Hematopoietic multipotent progenitor cell treated with erythropoietin and hydrocortisone succinate and interleukin-3 and kit ligand, for 17 days (in vitro differentiated cells): ENCODE measurements around the gene DUOX2.
"Not testable (repeated sequence)": the region's sequence is repeated elsewhere in the genome, so short reads cannot be mapped to it uniquely, and the experiment has no call there.

ENCODE experiments used
- DNase-seq: peaks from one replicate; pipeline ENCODE4 v3.0.0-alpha.2; 2015; ENCODE audit warnings: low spot score

Gene DUOX2

DNA sequence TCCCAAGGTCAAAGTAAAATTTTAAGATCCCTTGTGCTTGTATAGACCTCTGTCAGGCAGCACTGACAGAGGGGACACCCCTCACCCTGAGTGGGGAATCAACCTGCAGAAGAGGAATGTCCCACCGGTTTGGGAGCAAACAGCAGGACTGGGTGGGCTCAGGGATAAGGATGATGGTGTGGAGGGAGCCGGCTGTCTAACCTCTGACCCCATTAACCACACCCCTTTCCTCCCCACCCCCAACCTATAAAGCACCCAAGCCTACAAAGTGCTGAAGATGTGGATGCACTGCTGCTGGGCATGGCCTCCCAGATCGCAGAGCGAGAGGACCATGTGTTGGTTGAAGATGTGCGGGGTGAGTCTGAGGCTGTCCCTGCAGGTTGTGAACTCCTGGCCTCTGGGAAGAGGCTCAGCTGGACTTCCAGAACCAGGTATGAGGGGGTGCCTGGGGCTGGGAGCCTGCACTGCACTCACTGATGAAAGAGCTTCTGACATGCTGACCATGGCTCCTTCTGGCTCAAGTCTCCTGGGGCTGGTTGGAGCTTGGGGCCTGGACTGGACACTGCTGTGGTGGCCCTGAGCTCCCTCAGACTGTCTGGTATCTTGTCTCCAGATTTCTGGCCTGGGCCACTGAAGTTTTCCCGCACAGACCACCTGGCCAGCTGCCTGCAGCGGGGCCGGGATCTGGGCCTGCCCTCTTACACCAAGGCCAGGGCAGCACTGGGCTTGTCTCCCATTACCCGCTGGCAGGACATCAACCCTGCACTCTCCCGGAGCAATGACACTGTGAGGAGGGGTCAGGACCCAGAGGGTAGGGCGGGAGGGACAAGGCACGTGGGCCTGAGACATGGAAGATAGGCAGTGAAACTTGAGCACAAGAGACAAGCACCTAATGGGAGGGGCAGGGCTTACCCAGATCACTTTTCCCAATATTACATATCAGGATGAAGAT lies 25.1 kb upstream of the DUOX2 start:
- DNase-seq: no peak

DNA sequence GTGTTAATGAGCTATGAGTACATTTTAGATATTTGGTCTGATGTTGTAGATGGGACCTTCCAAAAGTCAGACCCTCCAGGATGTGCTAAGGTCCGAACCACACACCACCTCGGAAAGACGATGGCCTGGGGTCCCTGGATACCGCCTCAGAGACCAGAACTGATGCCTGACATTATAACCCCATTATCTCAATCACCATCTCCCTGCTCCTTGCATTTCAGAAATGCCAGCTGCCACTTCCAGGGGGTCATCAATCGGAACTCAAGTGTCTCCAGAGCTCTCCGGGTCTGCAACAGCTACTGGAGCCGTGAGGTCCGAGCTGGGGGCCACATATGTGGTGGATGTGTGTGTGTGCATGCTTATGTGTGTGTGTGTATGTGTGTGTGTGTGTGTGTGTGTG lies 23.7 kb upstream of the DUOX2 start:
- DNase-seq: no peak

DNA sequence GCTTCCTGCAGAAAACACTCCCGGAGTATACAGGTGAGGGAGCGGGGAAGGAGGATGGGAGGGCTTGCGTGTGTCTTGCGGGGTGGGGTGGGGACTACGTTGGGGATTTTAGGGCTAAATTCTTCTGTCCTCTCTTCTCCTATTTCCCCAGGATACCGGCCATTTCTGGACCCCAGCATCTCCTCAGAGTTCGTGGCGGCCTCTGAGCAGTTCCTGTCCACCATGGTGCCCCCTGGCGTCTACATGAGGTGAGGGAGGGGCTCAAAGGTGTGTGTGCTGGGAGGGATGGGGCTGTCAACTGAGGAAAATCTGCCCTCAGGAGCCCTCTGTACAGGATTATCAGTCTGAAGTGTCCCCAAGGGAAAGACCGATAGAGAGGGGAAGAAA lies 22.4 kb upstream of the DUOX2 start:
- DNase-seq: no peak

DNA sequence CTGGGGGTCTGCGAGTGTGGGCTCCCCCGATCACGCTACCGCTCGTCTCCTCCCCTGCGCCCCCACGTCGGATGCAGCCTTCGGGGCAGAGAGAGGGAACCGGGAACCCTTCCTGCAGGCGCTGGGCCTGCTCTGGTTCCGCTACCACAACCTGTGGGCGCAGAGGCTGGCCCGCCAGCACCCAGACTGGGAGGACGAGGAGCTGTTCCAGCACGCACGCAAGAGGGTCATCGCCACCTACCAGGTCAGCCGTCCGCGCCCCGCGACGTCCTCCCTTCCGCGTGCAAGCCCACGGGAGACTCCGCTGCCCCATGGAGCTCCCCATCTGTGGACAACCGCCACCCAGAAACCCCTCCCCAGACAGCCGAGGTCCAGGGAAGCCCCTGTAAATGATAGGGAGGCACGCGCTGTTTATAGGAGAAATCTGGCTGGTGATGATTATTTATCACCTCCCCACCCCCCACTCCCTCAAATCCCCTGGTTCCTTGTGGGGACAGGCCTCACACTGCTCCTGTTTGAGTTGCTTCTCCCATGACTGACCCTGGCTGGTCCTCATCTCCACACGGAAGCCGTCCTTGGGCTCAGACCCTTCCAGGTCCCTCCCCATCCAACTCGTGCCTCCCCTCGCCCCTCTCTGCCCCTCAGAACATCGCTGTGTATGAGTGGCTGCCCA lies 21.9 kb upstream of the DUOX2 start:
- DNase-seq: not testable (repeated sequence)

DNA sequence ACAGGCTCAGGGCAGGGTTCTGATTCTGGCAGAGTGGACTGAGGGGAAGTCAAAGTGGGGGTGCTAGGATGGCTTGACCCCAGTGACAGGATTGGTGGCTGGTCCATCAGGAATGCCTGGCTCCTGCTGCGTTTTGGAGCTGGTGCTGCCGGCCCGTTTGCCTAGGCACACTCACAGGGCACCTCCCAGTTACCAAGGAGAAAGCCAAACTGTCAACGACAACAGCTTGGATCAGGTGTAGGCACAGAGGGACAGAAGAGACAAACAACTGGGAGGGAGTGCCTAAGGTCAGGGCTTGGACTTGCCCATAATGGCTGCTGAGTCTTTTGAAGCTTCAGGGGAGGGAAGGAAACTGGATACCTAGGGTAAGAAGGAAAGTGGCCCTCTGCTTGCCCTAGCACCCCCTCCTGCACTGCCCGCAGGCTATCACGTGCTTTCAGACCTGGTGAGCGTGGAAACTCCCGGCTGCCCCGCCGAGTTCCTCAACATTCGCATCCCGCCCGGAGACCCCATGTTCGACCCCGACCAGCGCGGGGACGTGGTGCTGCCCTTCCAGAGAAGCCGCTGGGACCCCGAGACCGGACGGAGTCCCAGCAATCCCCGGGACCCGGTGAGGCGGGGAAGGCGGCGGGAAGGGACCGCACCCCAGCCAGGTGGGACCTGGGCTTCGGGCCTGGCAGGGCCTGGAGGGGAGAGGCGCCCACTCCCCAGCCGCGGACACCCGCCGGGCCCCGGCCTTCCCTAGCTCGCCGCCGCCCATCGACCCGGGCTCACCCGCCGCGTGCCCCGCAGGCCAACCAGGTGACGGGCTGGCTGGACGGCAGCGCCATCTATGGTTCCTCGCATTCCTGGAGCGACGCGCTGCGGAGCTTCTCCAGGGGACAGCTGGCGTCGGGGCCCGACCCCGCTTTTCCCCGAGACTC lies 21.0 kb upstream of the DUOX2 start:
- no peak for DNase-seq

DNA sequence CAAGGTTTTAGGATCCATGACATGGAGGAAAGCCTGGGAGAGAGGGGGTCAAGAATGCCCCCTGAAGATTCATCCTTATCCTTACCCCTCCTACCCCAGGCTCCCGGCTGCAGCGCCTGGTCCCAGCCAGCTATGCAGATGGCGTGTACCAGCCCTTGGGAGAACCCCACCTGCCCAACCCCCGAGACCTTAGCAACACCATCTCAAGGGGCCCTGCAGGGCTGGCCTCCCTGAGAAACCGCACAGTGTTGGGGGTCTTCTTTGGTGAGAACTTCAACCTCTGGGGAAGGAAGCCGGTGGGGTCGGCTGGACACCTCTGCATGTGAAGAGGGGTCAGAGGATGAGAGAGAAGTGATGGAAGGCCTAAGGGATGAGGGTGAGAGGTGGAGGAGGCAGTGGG lies 20.1 kb upstream of the DUOX2 start:
- DNase-seq: no peak

DNA sequence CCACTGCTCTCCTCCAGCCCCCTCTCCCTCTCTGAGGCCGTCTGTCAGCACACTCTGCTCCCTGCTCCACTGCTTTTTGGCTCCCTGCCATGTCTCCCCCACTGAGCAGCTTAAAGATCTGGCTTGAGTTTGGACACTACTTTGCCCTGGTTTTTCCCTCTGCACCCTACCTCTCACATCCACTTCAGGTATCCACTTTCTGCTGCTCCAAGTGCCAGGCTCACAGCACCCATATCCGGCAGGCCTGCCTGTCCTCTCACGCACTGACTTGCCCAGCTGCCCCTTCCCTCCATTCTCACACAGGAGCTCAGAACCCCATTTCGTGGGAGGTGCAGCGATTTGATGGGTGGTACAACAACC lies 19.6 kb upstream of the DUOX2 start:
- DNase-seq: no peak

DNA sequence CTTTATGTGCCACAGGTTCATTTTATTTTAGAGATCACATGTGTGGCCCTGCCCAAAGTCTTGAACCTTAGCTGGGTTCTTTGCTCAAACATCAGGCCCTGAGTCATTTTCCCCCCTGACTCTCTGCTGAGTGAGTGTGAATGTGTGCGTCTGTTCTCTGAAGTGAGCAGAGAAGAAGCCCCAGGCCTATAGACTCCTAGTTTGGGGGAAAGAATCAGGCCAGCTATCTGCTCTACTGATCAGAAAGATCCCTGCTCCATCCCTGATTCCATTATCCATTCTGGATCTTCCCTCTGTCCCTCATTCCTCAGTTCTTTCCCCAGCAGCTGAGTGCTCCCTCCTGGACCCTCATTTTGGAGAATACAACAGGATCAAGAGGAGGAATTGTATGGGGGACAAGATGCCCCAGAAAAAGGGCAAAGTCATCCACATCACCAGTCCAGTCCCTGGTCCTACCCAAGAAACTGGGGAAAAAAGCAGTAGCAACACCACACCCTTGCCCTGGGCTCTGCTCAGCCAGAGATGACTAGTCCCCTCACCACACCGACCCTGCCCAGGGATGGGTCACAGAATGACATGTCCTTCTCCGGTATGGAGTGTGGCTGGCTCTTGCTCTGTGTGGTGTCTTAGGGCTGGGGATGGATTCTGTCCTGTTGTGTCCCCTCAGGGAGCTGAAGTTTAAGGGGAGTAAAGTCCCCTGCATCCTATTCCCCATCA lies 19.0 kb upstream of the DUOX2 start:
- no peak for DNase-seq

DNA sequence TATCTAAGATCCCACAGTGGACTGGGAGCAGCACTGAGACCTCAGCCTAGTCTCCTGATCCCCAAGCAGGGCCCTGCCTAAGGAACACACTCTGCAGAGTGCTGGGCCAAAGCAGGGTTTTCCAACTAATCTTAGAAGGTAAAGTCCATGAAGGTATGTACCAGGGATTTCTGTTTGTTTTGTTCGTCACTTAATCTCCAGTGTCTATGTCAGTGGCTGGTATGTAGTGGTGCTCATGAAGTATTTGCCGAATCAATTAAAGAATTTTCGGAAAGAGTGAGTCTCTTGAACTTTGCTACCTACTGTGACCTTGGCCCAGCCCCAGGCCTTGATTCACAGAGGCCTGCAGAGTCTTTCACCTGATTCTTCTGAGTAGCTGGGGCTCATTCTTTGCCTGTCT lies 17.5 kb upstream of the DUOX2 start:
- no peak for DNase-seq

DNA sequence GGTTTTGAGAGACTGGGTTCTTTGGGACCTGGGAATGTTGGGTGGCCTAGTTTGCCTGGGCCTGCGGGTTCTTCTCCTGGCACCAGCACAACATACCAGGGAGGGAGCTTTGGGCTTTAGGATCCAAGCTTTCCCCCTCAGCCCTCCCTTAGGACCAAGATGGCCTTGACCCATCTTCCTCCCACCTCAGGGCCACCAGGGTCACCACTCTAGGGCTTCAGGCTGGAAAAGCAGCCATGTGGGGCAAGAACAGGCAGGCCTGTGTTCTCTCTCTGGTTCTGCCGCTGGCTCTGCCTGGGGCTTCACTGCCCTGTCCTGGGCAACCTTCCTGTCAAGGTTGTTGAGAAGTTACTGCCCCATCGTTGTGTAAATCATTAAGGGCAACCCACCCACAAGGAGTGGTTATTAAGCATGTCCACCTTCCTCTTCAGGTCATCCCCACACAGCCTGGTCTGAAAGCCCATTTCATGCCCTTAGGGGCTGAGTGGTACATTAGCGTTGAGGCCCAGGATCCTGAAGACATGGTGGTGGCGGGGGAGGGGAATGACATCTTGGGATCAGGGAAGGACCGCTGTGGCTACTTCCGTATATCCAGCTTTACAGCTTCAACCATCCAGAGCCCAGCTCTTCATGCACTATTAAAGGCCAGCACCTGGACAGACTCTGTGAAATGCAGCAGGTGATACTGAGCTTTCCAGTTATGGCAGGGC lies 16.5 kb upstream of the DUOX2 start:
- DNase-seq: no peak

DNA sequence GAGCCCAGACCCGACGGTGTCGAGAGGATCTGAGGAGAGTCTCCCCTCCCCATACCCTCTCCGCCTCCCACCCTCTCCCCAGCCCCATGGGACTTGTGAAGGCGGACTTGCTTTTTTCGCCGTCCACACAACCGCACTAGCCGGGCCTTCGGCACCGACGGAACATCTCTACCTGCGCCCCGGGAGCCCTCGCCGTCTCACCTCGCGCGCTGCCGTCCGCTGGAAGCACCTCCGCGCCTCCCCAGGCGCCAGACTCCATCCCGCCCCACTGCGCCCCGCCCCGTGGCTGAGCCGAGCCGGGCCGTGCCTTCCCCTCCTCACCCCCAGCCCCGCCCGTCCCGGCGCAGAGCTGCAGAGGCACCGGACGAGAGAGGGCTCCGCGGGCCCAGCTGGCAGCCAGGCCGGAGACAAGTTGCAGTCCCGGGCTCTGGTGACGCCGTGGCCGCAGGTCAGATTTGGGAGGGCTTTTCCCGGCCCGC lies 15.7 kb upstream of the DUOX2 start, which contains the start of the genes DUOX1 and DUOXA1:
Gene DUOX1 (plus strand): TSS at position 344 of the 479 bp plus-strand sequence. CDS start 1,973 bp downstream, outside the sequence.
Gene DUOXA1 (minus strand): TSS at position 229 of the 479 bp plus-strand sequence. CDS start 6,865 bp downstream, outside the sequence.
- no peak for DNase-seq

DNA sequence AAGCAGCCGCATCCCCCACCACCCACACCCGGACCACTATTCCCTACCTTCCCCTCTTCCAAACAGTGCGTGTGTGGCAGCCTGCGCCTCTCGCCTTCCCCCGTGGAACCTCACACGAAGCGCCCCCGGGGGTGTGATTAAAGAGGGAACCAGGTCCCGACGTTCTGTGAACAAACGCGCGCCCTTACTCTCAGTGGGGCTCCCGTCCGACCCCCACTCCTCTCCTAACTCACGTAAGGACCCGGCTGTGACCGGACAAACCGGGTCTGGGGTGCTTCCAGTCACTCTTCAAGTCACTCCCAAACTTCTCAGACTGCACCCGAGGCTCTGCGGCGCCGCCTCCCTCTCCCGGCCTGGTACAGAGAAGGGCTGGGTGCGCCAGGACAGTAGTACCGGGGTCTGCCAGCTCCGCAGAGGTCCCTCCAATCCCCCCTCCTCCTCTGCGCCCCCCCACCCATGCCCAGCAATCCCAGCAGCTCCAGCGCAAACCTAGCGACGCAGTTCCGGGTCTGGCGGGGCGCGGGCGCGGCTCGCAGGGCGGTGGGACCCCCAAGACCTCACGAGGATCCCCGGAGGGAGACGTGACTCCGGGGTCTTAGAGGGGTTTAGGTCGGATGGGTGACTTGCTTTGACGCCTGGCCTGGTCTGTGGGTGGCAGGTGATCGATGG lies 15.1 kb upstream of the DUOX2 start:
- DNase-seq: no peak

DNA sequence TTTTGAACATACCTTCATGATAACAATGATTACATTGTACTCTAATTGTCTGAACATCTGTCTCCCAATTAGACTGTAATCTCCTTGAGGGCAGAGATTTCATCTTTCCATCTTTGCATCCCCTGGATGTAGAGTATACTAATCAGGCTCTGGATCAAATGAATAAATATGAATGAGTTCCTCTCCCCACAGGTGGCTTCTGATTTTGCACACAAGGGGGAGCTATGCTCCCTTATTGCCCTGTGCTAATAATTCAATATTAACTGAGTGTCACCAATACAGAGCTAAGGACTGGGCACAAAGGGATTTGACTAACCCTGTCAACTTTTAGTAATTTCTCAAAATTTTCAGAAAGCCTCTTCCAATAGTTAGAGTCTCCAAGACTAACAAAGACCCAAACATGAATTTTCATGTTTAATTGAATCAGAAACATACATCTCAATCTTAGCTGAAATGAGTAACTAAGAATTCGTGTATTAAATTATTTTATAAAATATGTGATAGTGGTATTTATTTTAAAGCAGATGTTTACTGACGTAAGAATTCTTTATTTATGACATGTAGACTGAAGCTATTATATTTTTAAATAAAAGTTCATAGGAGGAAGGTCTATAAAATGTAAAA lies 12.7 kb upstream of the DUOX2 start:
- DNase-seq: peak; percentile 35

DNA sequence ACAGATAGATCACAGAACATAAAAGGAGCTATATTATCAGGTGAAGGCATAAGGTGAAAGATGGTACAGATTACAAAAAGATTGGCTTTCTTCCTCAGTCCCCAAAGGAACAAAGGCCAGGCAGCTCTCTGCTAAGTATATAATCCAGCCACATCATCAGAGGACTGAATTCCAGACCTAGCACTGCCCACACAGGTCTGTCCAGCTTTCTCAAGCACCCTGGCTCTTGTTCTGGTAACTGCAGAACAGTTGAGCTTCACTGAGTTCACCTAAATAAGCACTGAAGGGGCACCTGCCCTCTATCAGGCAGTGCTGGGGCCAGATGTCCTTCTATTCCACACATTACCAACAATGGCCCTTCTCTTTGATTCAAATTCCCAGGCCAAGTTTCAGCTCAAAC lies 9.4 kb upstream of the DUOX2 start:
- no peak for DNase-seq

DNA sequence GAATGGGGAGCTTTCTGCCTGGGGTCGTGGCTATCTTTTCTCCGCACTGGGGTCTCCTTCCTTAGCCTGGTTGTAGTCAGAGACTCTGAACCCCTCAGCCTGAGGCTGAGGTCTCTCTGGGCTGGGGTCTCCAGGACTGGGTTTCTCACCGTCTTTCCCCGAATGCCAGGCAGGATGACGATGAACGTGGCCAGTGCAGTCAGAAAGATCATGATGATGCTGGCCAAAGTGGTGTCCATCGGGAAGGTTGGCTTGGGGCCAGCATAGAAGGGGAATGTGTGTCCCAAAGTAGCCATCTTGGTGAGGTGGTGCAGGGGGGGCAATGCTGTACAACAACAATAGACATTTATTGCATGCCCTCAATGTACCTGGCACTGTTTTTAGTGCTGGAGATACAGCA lies 8.7 kb upstream of the DUOX2 start:
- DNase-seq: no peak

DNA sequence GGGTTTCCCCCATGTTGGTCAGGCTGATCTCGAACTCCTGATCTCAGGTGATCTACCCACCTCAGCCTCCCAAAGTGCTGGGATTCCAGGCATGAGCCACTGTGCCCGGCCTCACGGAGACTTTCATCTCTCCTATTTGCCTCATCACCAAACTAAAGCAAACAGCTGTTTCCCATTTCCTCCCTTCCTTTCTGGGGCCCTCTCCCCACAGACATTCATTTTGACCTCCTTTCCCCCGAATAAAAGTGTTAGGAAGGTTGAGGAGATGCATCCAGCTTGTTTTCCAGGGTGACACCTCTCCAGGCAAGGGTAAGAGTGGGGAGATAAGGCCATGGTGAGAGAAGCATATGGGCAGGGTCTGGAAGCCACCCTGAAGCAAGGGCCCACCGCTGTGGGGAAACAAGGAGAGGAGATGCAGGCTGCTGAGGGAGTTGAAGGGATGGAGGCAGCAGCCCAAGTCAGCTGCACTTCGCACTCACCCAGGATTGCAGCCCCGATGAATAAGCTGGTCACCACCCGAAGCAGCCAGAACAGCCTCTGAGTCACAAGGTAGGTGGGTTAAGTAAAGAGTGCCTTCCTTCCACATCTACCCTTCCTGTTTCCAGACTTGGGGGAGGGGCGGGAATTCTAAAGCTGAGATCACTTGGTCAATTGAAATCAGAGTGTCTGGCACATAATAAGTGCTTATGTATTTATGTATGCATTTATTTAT lies 7.9 kb upstream of the DUOX2 start:
- DNase-seq: no peak

DNA sequence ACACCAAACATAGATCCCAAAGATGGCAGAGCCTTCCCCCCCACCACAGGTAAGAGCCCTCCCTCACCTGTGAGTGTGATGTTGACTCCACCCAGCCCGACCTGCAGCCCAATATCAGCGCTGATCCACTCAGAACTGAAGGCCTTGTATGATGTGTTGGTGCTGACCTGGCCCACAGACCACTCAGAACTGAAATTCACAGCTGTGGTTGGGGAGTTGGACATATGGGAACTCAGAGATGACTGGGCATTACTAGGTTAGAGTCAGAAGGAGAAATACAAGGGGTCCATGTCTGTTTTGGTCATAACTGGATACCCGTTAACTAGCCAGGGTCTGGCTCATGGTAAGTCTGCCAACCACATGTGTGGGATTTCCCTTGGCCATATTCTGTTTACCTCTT lies 7.0 kb upstream of the DUOX2 start:
- no peak for DNase-seq

DNA sequence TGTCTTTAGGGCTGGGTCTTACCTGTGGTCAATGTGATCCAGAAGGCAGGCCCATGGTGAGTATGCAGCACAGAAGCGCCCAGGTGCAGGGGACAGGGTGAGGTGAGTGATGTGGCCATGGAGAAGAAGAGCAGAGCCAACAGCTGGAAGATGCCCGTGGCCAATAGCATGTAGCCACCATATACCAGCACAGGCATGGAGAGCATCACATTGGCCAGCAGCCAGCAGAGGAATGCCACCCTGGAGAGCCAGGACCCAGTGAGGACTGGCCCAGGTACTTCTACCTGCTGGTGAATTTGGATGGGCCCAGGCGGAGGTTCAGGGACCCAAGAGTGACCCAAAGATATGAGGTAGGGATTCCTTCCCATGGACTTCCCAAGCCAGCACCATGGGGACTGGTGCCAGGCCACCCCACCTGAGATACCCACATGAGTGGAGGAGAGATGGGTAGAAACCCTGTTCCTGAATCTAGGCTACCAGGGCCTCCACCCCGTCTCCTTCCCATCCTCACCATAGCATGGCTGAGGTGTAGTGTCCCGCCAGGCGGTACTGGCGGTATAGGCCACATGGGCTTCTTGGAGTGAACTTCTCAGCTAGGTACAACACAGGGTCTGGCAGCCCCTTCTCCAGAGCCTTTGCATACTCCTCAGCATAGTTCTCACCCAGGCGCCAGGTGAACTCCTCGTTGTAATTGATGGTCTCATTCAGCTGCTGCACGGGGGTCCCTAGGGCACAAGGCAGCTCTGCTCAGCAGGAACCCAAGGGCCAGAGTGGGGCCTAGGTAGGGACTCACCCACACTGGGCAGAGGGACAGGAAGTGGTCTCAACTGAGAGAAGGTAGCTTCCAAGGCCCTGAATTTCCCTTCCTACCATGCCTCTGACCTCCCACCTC lies 6.4 kb upstream of the DUOX2 start:
- no peak for DNase-seq
